Measurements from ENCODE around the gene LIPI.

Gene LIPI

GRCh38 chr21:14210738-14211137 is at the start of gene LIPI:
Gene LIPI (minus strand): TSS chr21:14210955. CDS start chr21:14210845, 110 bp downstream.
- H4K20me1 ChIP-seq = no peaks in the 10 kb centered on the region
- no peak for TF ChIP-seq Cebpa-rat (IDR thresholded peaks at IDR 0.05)
- H3K36me3 ChIP-seq = no peaks in the 10 kb centered on the region
- no peak within 1 kb of the TSS for H3K4me3 ChIP-seq
- no peaks in the 10 kb centered on the region for H3K27me3 ChIP-seq
- no peak within 1 kb of the TSS for H3K27ac ChIP-seq
- H3K4me2 ChIP-seq = no peak within 1 kb of the TSS
- H3K9me3 ChIP-seq = peaks cover under 1% of the 10 kb centered on the region; the same call in 1 of the 2 replicates
- no peak within 1 kb of the TSS for H3K9ac ChIP-seq
- no peaks in the 10 kb centered on the region for H3K4me1 ChIP-seq

GRCh38 chr21:14260174-14260764 is 49.5 kb upstream of the LIPI start:
- no peak for TF ChIP-seq Cebpa-rat (IDR thresholded peaks at IDR 0.05)

GRCh38 chr21:14259747-14260146 is 49.0 kb upstream of the LIPI start:
- no peaks in the 10 kb centered on the region for H4K20me1 ChIP-seq
- no peak overlapping the region for H3K9ac ChIP-seq
- no peak overlapping the region for H3K27ac ChIP-seq
- H3K4me2 ChIP-seq = no peak overlapping the region
- H3K9me3 ChIP-seq = no peaks in the 10 kb centered on the region
- H3K4me3 ChIP-seq = no peak overlapping the region
- no peaks in the 10 kb centered on the region for H3K4me1 ChIP-seq
- no peaks in the 10 kb centered on the region for H3K27me3 ChIP-seq
- H3K36me3 ChIP-seq = no peaks in the 10 kb centered on the region
- TF ChIP-seq Cebpa-rat (IDR thresholded peaks at IDR 0.05) = no peak

More at GRCh38 chr21:14260174-14260764, 49.5 kb upstream of the LIPI start:
- Histone ChIP-seq H3K27me3 (no peaks in the 10 kb centered on the region), H4K20me1 (no peaks in the 10 kb centered on the region), H3K4me1 (no peaks in the 10 kb centered on the region), H3K9me3 (no peaks in the 10 kb centered on the region), H3K4me2 (no peak overlapping the region), H3K4me3 (no peak overlapping the region), H3K36me3 (no peaks in the 10 kb centered on the region), H3K9ac (no peak overlapping the region), H3K27ac (no peak overlapping the region)

GRCh38 chr21:14251336-14251735 is 40.6 kb upstream of the LIPI start:
- TF ChIP-seq Cebpa-rat (IDR thresholded peaks at IDR 0.05) = no peak
- Histone ChIP-seq H3K4me3 (no peak overlapping the region), H3K9me3 (peaks cover 8% of the 10 kb centered on the region; the same call in 1 of the 2 replicates), H3K36me3 (no peaks in the 10 kb centered on the region), H3K9ac (no peak overlapping the region), H4K20me1 (no peaks in the 10 kb centered on the region), H3K27ac (no peak overlapping the region), H3K27me3 (no peaks in the 10 kb centered on the region), H3K4me1 (no peaks in the 10 kb centered on the region), H3K4me2 (no peak overlapping the region)

- H3K27me3 ChIP-seq = no peaks in the 10 kb centered on the region
- no peak overlapping the region for H3K27ac ChIP-seq
- H3K9me3 ChIP-seq = peaks cover 8% of the 10 kb centered on the region; the same call in 1 of the 2 replicates
- H3K9ac ChIP-seq = no peak overlapping the region
- no peak for TF ChIP-seq Cebpa-rat (IDR thresholded peaks at IDR 0.05)
- H3K4me2 ChIP-seq = no peak overlapping the region
- H3K4me3 ChIP-seq = no peak overlapping the region
- no peaks in the 10 kb centered on the region for H3K4me1 ChIP-seq
- H3K36me3 ChIP-seq = no peaks in the 10 kb centered on the region
- H4K20me1 ChIP-seq = no peaks in the 10 kb centered on the region
Observed at GRCh38 chr21:14245711-14246110, 35.0 kb upstream of the LIPI start.

GRCh38 chr21:14244911-14245310 is 34.2 kb upstream of the LIPI start:
- no peaks in the 10 kb centered on the region for H4K20me1 ChIP-seq
- no peak for TF ChIP-seq Cebpa-rat (IDR thresholded peaks at IDR 0.05)
- no peaks in the 10 kb centered on the region for H3K27me3 ChIP-seq
- no peak overlapping the region for H3K4me3 ChIP-seq
- no peaks in the 10 kb centered on the region for H3K36me3 ChIP-seq
- H3K27ac ChIP-seq = no peak overlapping the region
- H3K9ac ChIP-seq = no peak overlapping the region
- no peak overlapping the region for H3K4me2 ChIP-seq
- no peaks in the 10 kb centered on the region for H3K4me1 ChIP-seq
- H3K9me3 ChIP-seq = peaks cover 5% of the 10 kb centered on the region; the same call in 1 of the 2 replicates

GRCh38 chr21:14243874-14244273 is 33.1 kb upstream of the LIPI start:
- Histone ChIP-seq H3K4me1 (no peaks in the 10 kb centered on the region), H3K27me3 (no peaks in the 10 kb centered on the region), H3K27ac (no peak overlapping the region), H3K9me3 (no peaks in the 10 kb centered on the region), H3K36me3 (no peaks in the 10 kb centered on the region), H3K9ac (no peak overlapping the region), H3K4me2 (no peak overlapping the region), H3K4me3 (no peak overlapping the region), H4K20me1 (no peaks in the 10 kb centered on the region)
- TF ChIP-seq Cebpa-rat (IDR thresholded peaks at IDR 0.05) = no peak

GRCh38 chr21:14243461-14243860 is 32.7 kb upstream of the LIPI start:
- Histone ChIP-seq H3K9me3 (no peaks in the 10 kb centered on the region), H3K27me3 (no peaks in the 10 kb centered on the region), H3K4me2 (no peak overlapping the region), H3K9ac (no peak overlapping the region), H3K4me1 (no peaks in the 10 kb centered on the region), H4K20me1 (no peaks in the 10 kb centered on the region), H3K27ac (no peak overlapping the region), H3K4me3 (no peak overlapping the region), H3K36me3 (no peaks in the 10 kb centered on the region)
- TF ChIP-seq Cebpa-rat (IDR thresholded peaks at IDR 0.05) = no peak

- no peaks in the 10 kb centered on the region for H3K4me1 ChIP-seq
- no peak overlapping the region for H3K9ac ChIP-seq
- no peak overlapping the region for H3K4me3 ChIP-seq
- TF ChIP-seq Cebpa-rat (IDR thresholded peaks at IDR 0.05) = no peak
- H3K36me3 ChIP-seq = no peaks in the 10 kb centered on the region
- H3K27ac ChIP-seq = no peak overlapping the region
- no peaks in the 10 kb centered on the region for H3K9me3 ChIP-seq
- H3K27me3 ChIP-seq = no peaks in the 10 kb centered on the region
- no peaks in the 10 kb centered on the region for H4K20me1 ChIP-seq
- no peak overlapping the region for H3K4me2 ChIP-seq
Observed at GRCh38 chr21:14241297-14241696, 30.5 kb upstream of the LIPI start.

- Histone ChIP-seq H3K4me3 (no peak overlapping the region), H3K9me3 (no peaks in the 10 kb centered on the region), H3K27ac (no peak overlapping the region), H3K4me1 (no peaks in the 10 kb centered on the region), H4K20me1 (no peaks in the 10 kb centered on the region), H3K4me2 (no peak overlapping the region), H3K27me3 (no peaks in the 10 kb centered on the region), H3K36me3 (no peaks in the 10 kb centered on the region), H3K9ac (no peak overlapping the region)
- TF ChIP-seq Cebpa-rat (IDR thresholded peaks at IDR 0.05) = no peak
Observed at GRCh38 chr21:14239281-14239680, 28.5 kb upstream of the LIPI start.

GRCh38 chr21:14236180-14236579 is 25.4 kb upstream of the LIPI start:
- no peak overlapping the region for H3K4me2 ChIP-seq
- no peak overlapping the region for H3K4me3 ChIP-seq
- no peak overlapping the region for H3K9ac ChIP-seq
- no peaks in the 10 kb centered on the region for H4K20me1 ChIP-seq
- no peak for TF ChIP-seq Cebpa-rat (IDR thresholded peaks at IDR 0.05)
- H3K27me3 ChIP-seq = no peaks in the 10 kb centered on the region
- no peaks in the 10 kb centered on the region for H3K36me3 ChIP-seq
- no peaks in the 10 kb centered on the region for H3K9me3 ChIP-seq
- H3K27ac ChIP-seq = no peak overlapping the region
- no peaks in the 10 kb centered on the region for H3K4me1 ChIP-seq

Data from BLaER1 (cell line).